Chondrocyte (in vitro differentiated cells): ENCODE measurements around the gene SLC45A2. TPM values are rescaled to one million over a fixed set of nuclear protein-coding genes. Genes with fewer than 3 reads are reported as not detected.

Experiments
- DNase-seq: peaks from one replicate; pipeline ENCODE4 v3.0.0; 2021; ENCODE audit warnings: mixed read lengths, low spot score
- H3K27ac Mint-ChIP-seq: one replicate; pipeline ENCODE4 v1.8.0; 2021; ENCODE audit warnings: mild to moderate bottlenecking, moderate library complexity, mixed read lengths; ENCODE audit not compliant: unreplicated experiment
- H3K27me3 Mint-ChIP-seq: 2 replicates; pipeline ENCODE4 v1.8.0; 2021; ENCODE audit warnings: low read depth, mixed read lengths
- H3K36me3 Mint-ChIP-seq: 2 replicates; pipeline ENCODE4 v1.8.0; 2021; ENCODE audit warnings: low read depth, mixed read lengths
- H3K4me1 Mint-ChIP-seq: 2 replicates; pipeline ENCODE4 v1.8.0; 2021; ENCODE audit warnings: low read depth, mild to moderate bottlenecking, mixed read lengths
- H3K4me3 Mint-ChIP-seq: one replicate; pipeline ENCODE4 v1.8.0; 2021; ENCODE audit warnings: mild to moderate bottlenecking, moderate library complexity, mixed read lengths; ENCODE audit not compliant: unreplicated experiment
- H3K9me3 Mint-ChIP-seq: 2 replicates; pipeline ENCODE4 v1.8.0; 2021; ENCODE audit warnings: low read depth, mixed read lengths
- total RNA-seq: library from RNA; stranded (reverse); gene quantifications from 3 replicates; pipeline ENCODE4 v1.2.1, GENCODE V29; 2021
- TF ChIP-seq, protein P1 (sequence below): fragments of 200-600 bp; sonication (generic); IDR thresholded peaks from 2 replicates; pipeline ENCODE4 v1.5.0; 2021; ENCODE audit warnings: antibody characterized with exemption, mild to moderate bottlenecking, moderate library complexity

SLC45A2 gene
- total RNA-seq, 1 donor from 2014 or later = 0.12 TPM

DNA sequence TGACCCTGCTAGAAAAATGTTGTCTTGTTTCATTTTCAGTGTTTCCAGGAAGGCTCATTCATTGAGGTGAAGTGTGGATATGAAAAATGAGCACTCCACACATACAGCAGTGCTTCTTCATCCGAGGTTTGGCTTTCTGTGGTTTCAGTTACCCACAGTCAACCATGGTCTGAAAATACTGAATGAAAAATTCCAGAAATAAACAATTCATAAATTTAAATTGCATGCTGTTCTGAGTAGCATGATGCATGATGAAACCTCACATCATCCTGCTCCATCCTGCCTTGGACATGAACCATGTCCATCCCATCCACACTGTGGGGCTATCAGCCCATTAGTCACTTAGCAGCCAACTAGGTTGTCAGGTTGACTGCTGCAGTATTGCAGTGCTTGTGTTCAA lies 10.4 kb upstream of the SLC45A2 start:
- H3K27ac Mint-ChIP-seq = peak overlapping the region; percentile 6

DNA sequence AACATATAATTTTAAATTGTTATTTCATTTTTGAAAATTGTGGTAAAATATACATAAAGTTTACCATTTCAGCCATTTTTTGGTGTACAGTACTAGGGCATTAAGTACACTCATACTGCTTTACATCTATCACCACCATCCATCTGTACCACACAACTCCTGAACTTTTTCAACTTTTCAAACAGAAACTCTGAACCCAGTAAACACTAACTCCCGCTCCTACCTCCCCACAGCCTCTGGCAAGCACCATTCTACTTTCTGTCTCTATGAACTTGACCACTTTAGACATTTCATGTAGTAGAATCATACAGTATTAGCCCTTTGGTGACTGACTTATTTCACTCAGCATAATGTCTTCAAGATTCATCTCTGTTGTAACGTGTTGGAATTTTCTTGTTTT lies 8.4 kb upstream of the SLC45A2 start:
- Mint-ChIP-seq H3K27ac (peak overlapping the region; percentile 2), H3K36me3 (peaks cover 22% of the 10 kb centered on the region), H3K4me3 (no peak overlapping the region), H3K9me3 (no peaks in the 10 kb centered on the region), H3K4me1 (peaks cover 20% of the 10 kb centered on the region), H3K27me3 (no peaks in the 10 kb centered on the region)
- TF ChIP-seq, protein P1, sequence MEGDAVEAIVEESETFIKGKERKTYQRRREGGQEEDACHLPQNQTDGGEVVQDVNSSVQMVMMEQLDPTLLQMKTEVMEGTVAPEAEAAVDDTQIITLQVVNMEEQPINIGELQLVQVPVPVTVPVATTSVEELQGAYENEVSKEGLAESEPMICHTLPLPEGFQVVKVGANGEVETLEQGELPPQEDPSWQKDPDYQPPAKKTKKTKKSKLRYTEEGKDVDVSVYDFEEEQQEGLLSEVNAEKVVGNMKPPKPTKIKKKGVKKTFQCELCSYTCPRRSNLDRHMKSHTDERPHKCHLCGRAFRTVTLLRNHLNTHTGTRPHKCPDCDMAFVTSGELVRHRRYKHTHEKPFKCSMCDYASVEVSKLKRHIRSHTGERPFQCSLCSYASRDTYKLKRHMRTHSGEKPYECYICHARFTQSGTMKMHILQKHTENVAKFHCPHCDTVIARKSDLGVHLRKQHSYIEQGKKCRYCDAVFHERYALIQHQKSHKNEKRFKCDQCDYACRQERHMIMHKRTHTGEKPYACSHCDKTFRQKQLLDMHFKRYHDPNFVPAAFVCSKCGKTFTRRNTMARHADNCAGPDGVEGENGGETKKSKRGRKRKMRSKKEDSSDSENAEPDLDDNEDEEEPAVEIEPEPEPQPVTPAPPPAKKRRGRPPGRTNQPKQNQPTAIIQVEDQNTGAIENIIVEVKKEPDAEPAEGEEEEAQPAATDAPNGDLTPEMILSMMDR = no peak
- DNase-seq = no peak

More for the DNA sequence above, 10.4 kb upstream of the SLC45A2 start:
- TF ChIP-seq, protein P1 = peak; percentile 33
- Mint-ChIP-seq H3K27me3 (no peaks in the 10 kb centered on the region), H3K4me1 (peaks cover 23% of the 10 kb centered on the region), H3K9me3 (no peaks in the 10 kb centered on the region), H3K36me3 (peaks cover 7% of the 10 kb centered on the region), H3K4me3 (no peak overlapping the region)
- DNase-seq = no peak

DNA sequence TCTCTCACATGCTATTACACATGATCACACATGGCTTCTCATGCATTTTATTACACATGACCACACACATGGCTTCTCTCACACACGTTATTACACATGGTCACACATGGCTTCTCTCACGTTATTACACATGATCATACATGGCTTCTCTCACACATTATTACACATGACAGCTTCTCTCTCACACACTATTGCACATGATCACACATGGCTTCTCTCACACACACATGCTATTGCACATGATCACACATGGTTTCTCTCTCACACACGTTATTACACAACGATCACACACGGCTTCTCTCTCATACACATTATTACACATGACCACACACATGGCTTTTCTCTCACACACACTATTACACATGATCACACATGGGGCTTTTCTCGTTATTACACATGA lies 954 bp upstream of the SLC45A2 start:
- TF ChIP-seq, protein P1 = no peak
- Mint-ChIP-seq H3K9me3 (no peaks in the 10 kb centered on the region), H3K4me3 (no peak overlapping the region), H3K4me1 (peaks cover 2% of the 10 kb centered on the region), H3K27ac (no peak overlapping the region), H3K27me3 (no peaks in the 10 kb centered on the region), H3K36me3 (peaks cover 20% of the 10 kb centered on the region)
- DNase-seq = no peak

DNA sequence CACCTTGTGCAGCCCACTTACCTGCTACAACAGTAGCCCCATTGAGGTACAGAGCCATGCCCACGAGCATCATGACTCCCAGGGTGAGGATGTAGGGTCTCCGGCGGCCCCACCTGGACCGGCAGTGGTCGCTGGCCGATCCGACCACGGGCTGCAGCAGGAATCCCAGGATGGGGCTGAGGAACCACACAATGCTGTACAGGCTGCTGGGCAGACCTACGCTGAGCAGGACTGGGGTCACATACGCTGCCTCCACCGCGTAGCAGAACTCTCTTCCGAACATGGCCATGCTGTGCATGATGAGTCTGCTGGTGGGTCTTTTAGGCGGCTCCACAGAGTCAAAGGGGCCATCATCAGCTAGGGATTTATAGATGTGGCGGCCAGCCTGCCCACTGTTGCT lies 315 bp downstream of the SLC45A2 start:
- H3K27ac Mint-ChIP-seq = no peak overlapping the region
- H3K4me3 Mint-ChIP-seq = no peak overlapping the region
- peaks cover 17% of the 10 kb centered on the region for H3K36me3 Mint-ChIP-seq
- TF ChIP-seq, protein P1 = no peak
- DNase-seq = no peak
- H3K4me1 Mint-ChIP-seq = peaks cover 2% of the 10 kb centered on the region
- H3K9me3 Mint-ChIP-seq = no peaks in the 10 kb centered on the region
- H3K27me3 Mint-ChIP-seq = no peaks in the 10 kb centered on the region

DNA sequence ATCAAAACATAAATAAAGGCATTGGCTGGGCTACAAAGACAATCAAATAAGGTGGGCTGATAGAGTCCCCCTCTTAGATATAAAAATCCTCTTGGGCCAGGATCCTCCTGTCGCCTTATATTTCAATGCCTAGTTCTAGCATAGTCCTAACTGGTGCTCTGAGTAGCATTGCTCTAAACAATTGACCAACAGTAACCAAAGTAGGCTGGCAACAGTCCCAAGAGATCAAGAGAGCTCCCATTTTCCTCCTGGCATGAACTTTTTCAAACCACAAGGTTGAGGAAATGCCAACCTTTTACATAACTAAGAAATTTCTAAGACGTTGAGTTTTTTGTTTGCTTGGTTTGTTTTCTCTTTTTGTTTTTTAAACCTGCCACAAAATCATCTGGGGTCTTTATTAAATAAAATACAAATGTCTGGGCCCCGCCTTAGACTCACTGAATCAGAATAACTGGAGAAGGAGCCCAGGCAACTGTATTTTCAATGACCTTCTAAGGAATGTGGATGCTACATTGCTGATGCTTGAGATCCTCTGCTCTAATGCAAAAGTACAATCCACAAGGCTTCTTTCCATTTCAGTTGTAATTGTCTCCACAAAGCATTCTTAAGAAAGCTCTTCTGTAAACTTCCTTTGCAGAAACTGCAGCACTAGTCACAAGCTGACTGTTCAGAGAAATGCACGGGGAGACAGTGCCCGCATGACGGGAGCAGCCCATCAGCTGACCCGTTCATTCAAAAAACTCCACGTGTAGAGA lies 2.9 kb downstream of the SLC45A2 start:
- H3K27ac Mint-ChIP-seq = no peak overlapping the region
- H3K4me1 Mint-ChIP-seq = peaks cover 2% of the 10 kb centered on the region
- no peaks in the 10 kb centered on the region for H3K27me3 Mint-ChIP-seq
- no peaks in the 10 kb centered on the region for H3K36me3 Mint-ChIP-seq
- TF ChIP-seq, protein P1 = no peak
- H3K9me3 Mint-ChIP-seq = no peaks in the 10 kb centered on the region
- H3K4me3 Mint-ChIP-seq = no peak overlapping the region
- no peak for DNase-seq
